GM12892 (cell line): Measurements from ENCODE around the gene C1orf122.

Experiments used
- POLR2A ChIP-seq: IDR thresholded peaks from 2 replicates; pipeline ENCODE4 v1.6.1; 2011; ENCODE audit warnings: low read depth, low read length, control low read depth
- POLR2AphosphoS5 ChIP-seq: IDR thresholded peaks from 2 replicates; pipeline ENCODE4 v1.6.1; 2011; ENCODE audit warnings: low read depth, low read length, control low read depth
- TAF1 ChIP-seq: IDR thresholded peaks from 2 replicates; pipeline ENCODE4 v1.6.1; 2011; ENCODE audit warnings: low read depth, mild to moderate bottlenecking, control low read depth, low read length, borderline replicate concordance

DNA sequence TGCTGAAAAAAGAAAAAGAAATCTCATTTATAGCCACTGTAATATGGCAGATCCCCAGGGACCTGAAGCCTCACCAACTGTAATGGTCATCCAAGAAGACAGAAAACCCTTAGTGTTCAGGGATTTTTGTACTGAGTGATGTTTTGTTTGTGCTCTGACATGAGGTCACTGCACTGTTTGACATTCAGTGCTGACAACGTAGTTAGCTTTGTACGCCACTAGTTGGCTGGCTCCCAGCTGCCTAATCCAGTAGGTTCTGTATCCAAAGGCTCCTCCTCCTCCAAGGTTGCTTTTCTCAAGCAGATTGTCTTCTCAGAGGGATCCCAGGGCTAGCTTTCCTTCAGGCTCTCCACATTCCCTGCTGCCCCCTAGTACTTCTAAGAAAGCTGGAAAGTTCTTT lies 9.9 kb downstream of the C1orf122 start:
- no peak for TF ChIP-seq POLR2A
- TF ChIP-seq POLR2AphosphoS5: no peak
- no peak for TF ChIP-seq TAF1
